Measurements from ENCODE around the gene CADM1.

Gene CADM1

GRCh38 chr11:115276191-115276590 is 228.0 kb downstream of the CADM1 start:
- no peaks in the 10 kb centered on the region for H3K9me3 ChIP-seq (ENCODE audit: low read depth, low read length)
- no peak overlapping the region for H3K27ac ChIP-seq
- no peak overlapping the region for H3K4me3 ChIP-seq
- DNase-seq (ENCODE audit: low read depth, low spot score) = no peak
- H3K9ac ChIP-seq (ENCODE audit: insufficient read length) = no peak overlapping the region
- H3K36me3 ChIP-seq (ENCODE audit: insufficient read depth, low read length) = no peaks in the 10 kb centered on the region
- TF ChIP-seq POLR2AphosphoS5 (IDR thresholded peaks at IDR 0.05; ENCODE audit: borderline replicate concordance, low read depth, low read length) = no peak
- no peak for TF ChIP-seq FOXP2 (optimal IDR thresholded peaks at IDR 0.05; ENCODE audit: control extremely low read depth, extremely low read length, insufficient read depth)
- TF ChIP-seq EZH2 (IDR thresholded peaks at IDR 0.05) = no peak

- no peaks in the 10 kb centered on the region for H3K36me3 ChIP-seq (ENCODE audit: insufficient read depth, low read length)
- H3K4me3 ChIP-seq = no peak overlapping the region
- H3K9ac ChIP-seq (ENCODE audit: insufficient read length) = no peak overlapping the region
- TF ChIP-seq POLR2AphosphoS5 (IDR thresholded peaks at IDR 0.05; ENCODE audit: borderline replicate concordance, low read depth, low read length) (no peak), FOXP2 (optimal IDR thresholded peaks at IDR 0.05; ENCODE audit: control extremely low read depth, extremely low read length, insufficient read depth) (no peak), EZH2 (IDR thresholded peaks at IDR 0.05) (no peak)
- no peak overlapping the region for H3K27ac ChIP-seq
- DNase-seq (ENCODE audit: low read depth, low spot score) = no peak
- H3K9me3 ChIP-seq (ENCODE audit: low read depth, low read length) = no peaks in the 10 kb centered on the region
These were observed 229.2 kb downstream of the CADM1 start for GRCh38 chr11:115275045-115275444.

DNA sequence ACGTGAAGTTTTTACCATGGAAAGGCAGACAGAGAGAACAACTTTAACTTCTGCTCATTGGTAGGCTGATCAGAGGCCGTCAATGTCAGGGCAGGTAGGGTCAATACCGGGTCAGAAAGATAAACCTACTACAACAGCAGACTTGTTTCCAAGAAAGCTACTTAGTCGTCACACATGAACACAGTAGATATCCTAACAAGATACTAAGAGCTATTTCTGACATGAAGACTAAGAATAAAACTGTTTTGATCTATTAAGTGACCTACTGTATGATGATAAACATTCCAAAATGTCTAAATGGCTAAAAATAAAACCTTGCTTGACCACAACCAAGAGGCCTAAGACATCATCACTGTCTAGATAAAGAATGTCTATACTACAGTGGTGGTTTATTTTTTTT is 231.3 kb downstream of the CADM1 start:
- no peaks in the 10 kb centered on the region for H3K9me3 ChIP-seq (ENCODE audit: low read depth, low read length)
- no peak for DNase-seq (ENCODE audit: low read depth, low spot score)
- H3K9ac ChIP-seq (ENCODE audit: insufficient read length) = no peak overlapping the region
- TF ChIP-seq EZH2 (IDR thresholded peaks at IDR 0.05) (no peak), POLR2AphosphoS5 (IDR thresholded peaks at IDR 0.05; ENCODE audit: borderline replicate concordance, low read depth, low read length) (no peak), FOXP2 (optimal IDR thresholded peaks at IDR 0.05; ENCODE audit: control extremely low read depth, extremely low read length, insufficient read depth) (no peak)
- no peaks in the 10 kb centered on the region for H3K36me3 ChIP-seq (ENCODE audit: insufficient read depth, low read length)
- no peak overlapping the region for H3K4me3 ChIP-seq
- no peak overlapping the region for H3K27ac ChIP-seq

DNA sequence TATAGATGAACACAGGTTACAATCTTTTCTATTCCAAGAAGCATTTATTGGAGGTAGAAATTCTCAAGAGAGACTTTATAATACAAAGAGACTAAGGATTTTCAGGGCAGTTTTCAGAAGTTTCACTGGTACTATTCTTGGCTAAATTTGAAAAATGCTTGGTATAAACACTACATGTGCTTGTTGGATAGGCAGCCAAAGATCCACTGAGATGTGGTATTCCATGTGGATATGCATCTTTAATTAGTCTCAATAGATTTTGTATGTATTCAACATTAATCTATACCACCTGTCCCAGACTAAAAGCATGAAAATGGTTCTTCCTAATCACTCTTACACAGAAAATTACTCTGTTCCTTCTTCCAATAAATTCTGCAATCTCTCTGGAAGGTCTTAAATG is 232.6 kb downstream of the CADM1 start:
- Histone ChIP-seq H3K9ac (ENCODE audit: insufficient read length) (no peak overlapping the region), H3K36me3 (ENCODE audit: insufficient read depth, low read length) (no peaks in the 10 kb centered on the region), H3K9me3 (ENCODE audit: low read depth, low read length) (no peaks in the 10 kb centered on the region), H3K4me3 (no peak overlapping the region), H3K27ac (no peak overlapping the region)
- no peak for TF ChIP-seq FOXP2 (optimal IDR thresholded peaks at IDR 0.05; ENCODE audit: control extremely low read depth, extremely low read length, insufficient read depth)
- no peak for TF ChIP-seq EZH2 (IDR thresholded peaks at IDR 0.05)
- TF ChIP-seq POLR2AphosphoS5 (IDR thresholded peaks at IDR 0.05; ENCODE audit: borderline replicate concordance, low read depth, low read length) = no peak
- DNase-seq (ENCODE audit: low read depth, low spot score) = no peak

DNA sequence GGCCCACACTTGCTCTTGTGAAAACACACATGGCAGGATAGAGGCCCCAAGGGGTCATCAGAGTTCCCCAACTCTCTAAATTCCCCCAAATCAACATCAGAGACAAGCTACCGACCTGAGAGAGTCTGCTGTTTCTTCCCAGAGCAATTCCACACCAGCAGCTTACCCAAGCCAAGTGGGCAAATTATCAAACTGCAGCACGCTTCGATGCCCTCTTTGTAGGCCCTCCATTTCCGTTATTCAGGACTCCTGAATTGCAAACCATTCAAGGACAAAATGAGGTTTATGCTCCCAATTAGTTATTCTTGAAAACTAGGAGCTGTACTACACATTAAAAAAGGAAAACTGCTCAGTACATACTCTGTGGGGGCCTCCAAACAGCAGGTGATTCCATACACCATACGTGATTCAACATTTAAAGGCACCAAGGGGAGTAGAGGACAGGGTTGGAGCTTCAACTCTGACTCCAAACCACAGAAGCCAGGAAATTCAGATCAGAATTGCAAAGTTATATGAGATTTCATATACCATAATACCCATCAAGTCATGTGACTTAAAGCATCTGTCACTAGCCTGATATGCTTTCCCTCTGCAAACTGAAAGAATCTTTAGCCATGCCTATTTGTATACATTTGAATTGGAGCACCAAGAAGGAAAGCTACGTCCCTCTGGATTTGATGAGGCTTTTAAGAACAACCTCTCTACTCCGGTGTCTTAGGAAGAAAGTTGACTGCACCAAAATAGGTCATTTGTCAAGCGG is 234.8 kb downstream of the CADM1 start:
- no peaks in the 10 kb centered on the region for H3K9me3 ChIP-seq (ENCODE audit: low read depth, low read length)
- H3K9ac ChIP-seq (ENCODE audit: insufficient read length) = no peak overlapping the region
- no peak for DNase-seq (ENCODE audit: low read depth, low spot score)
- no peak for TF ChIP-seq FOXP2 (optimal IDR thresholded peaks at IDR 0.05; ENCODE audit: control extremely low read depth, extremely low read length, insufficient read depth)
- no peak for TF ChIP-seq EZH2 (IDR thresholded peaks at IDR 0.05)
- no peak for TF ChIP-seq POLR2AphosphoS5 (IDR thresholded peaks at IDR 0.05; ENCODE audit: borderline replicate concordance, low read depth, low read length)
- H3K36me3 ChIP-seq (ENCODE audit: insufficient read depth, low read length) = no peaks in the 10 kb centered on the region
- no peak overlapping the region for H3K4me3 ChIP-seq
- no peak overlapping the region for H3K27ac ChIP-seq

GRCh38 chr11:115267871-115268270 is 236.3 kb downstream of the CADM1 start:
- no peak for DNase-seq (ENCODE audit: low read depth, low spot score)
- no peak overlapping the region for H3K27ac ChIP-seq
- TF ChIP-seq POLR2AphosphoS5 (IDR thresholded peaks at IDR 0.05; ENCODE audit: borderline replicate concordance, low read depth, low read length) (no peak), EZH2 (IDR thresholded peaks at IDR 0.05) (no peak), FOXP2 (optimal IDR thresholded peaks at IDR 0.05; ENCODE audit: control extremely low read depth, extremely low read length, insufficient read depth) (no peak)
- no peak overlapping the region for H3K4me3 ChIP-seq
- no peaks in the 10 kb centered on the region for H3K36me3 ChIP-seq (ENCODE audit: insufficient read depth, low read length)
- no peak overlapping the region for H3K9ac ChIP-seq (ENCODE audit: insufficient read length)
- H3K9me3 ChIP-seq (ENCODE audit: low read depth, low read length) = no peaks in the 10 kb centered on the region

DNA sequence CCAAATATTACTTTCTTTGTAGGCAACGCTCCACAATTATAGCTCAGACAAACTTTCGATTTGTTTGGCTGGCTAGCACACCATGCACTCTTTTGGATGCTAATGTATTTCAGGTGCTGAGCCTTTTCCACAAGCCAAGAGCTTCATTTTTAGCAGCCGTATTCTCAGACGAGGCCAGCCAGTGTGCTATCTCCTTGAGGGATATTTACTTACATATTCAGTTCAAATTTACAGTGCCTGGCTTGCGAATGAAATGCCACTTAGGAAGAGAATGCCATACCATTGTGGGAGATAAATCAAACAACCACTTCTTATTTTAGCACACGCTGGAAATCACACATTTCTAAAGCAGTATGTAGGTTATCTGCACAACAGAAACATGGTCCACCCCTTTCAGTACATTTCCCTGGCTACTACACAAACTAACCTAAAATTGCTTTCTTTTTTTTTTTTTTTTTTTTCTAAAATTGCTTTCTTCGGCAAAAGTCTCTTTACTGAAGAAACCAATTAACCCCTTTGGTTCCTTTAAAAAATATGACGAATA is 236.9 kb downstream of the CADM1 start:
- TF ChIP-seq FOXP2 (optimal IDR thresholded peaks at IDR 0.05; ENCODE audit: control extremely low read depth, extremely low read length, insufficient read depth) (no peak), POLR2AphosphoS5 (IDR thresholded peaks at IDR 0.05; ENCODE audit: borderline replicate concordance, low read depth, low read length) (no peak), EZH2 (IDR thresholded peaks at IDR 0.05) (no peak)
- Histone ChIP-seq H3K4me3 (no peak overlapping the region), H3K9me3 (ENCODE audit: low read depth, low read length) (no peaks in the 10 kb centered on the region), H3K36me3 (ENCODE audit: insufficient read depth, low read length) (no peaks in the 10 kb centered on the region), H3K27ac (no peak overlapping the region), H3K9ac (ENCODE audit: insufficient read length) (no peak overlapping the region)
- DNase-seq (ENCODE audit: low read depth, low spot score) = no peak

GRCh38 chr11:115266066-115266639 is 238.1 kb downstream of the CADM1 start:
- DNase-seq (ENCODE audit: low read depth, low spot score) = no peak
- Histone ChIP-seq H3K36me3 (ENCODE audit: insufficient read depth, low read length) (no peaks in the 10 kb centered on the region), H3K4me3 (no peak overlapping the region), H3K27ac (no peak overlapping the region), H3K9ac (ENCODE audit: insufficient read length) (no peak overlapping the region), H3K9me3 (ENCODE audit: low read depth, low read length) (no peaks in the 10 kb centered on the region)
- no peak for TF ChIP-seq POLR2AphosphoS5 (IDR thresholded peaks at IDR 0.05; ENCODE audit: borderline replicate concordance, low read depth, low read length)
- no peak for TF ChIP-seq EZH2 (IDR thresholded peaks at IDR 0.05)
- TF ChIP-seq FOXP2 (optimal IDR thresholded peaks at IDR 0.05; ENCODE audit: control extremely low read depth, extremely low read length, insufficient read depth) = no peak

Data from SK-N-MC (cell line).